ENCODE results near the gene SLC51A.

DNA sequence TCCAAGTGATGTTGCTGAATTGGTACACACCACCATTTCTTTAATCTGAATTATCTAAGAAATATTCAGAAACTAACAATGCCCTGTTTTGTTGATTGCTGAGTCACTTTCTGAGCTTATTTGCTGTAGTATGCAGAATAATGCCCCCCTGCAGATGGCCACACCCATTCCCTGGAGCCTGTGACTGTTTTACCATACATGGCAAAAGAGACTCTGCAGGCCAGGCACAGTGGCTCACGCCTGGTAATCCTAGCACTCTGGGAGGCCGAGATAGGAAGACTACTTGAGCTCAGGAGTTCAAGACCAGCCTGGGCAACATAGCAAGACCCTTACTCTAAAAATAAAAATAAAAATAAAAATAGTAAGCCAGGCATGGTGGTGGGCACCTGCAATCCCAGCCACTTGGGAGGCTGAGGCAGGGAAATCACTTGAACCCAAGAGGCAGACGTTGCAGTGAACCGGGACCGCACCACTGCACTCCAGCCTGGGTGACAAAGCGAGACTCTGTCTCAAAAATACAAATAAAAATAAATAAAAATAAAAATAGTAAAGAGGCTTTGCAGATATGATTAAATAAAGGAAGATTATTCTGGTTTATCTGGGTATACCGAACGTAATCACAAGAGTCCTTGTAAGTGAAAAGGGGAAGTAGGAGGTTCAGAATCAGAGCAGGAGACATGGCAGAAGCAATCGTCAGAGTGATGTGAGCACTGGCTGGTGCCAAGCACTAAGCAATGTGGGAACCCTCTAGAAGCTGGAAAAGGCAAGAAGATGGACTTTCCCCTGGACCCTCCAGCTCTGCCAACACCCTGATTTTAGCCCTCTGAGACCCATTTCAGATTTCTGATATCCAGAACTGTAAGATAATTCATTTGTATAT, 52.2 kb downstream of the SLC51A start:
- TF ChIP-seq, protein P1, sequence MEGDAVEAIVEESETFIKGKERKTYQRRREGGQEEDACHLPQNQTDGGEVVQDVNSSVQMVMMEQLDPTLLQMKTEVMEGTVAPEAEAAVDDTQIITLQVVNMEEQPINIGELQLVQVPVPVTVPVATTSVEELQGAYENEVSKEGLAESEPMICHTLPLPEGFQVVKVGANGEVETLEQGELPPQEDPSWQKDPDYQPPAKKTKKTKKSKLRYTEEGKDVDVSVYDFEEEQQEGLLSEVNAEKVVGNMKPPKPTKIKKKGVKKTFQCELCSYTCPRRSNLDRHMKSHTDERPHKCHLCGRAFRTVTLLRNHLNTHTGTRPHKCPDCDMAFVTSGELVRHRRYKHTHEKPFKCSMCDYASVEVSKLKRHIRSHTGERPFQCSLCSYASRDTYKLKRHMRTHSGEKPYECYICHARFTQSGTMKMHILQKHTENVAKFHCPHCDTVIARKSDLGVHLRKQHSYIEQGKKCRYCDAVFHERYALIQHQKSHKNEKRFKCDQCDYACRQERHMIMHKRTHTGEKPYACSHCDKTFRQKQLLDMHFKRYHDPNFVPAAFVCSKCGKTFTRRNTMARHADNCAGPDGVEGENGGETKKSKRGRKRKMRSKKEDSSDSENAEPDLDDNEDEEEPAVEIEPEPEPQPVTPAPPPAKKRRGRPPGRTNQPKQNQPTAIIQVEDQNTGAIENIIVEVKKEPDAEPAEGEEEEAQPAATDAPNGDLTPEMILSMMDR (IDR thresholded peaks at IDR 0.05 in 4 of 5, conservative IDR thresholded peaks at IDR 0.05 in 1 of 5), result no peak
- no peak for TF ChIP-seq POLR2A (IDR thresholded peaks at IDR 0.05)
